PC-9 (cell line): ENCODE measurements around the gene FAM219A. TPM values are rescaled to one million over a fixed set of nuclear protein-coding genes. Genes with fewer than 3 reads are reported as not detected.
A peak's percentile ranks its signal among the peaks of the same experiment; 100 is the strongest.

ENCODE experiments used
- BruUV-seq: library from RNA; stranded (reverse); fragments of 400-500 nt; replicated peaks from 2 replicates; lab custom pipeline; 2021; lab: Mats Ljungman, UMichigan
- CTCF ChIA-PET: fragments of 300-600 bp; sonication (Branson Sonifier 250); formaldehyde crosslinking; loops from one replicate; lab custom pipeline; 2022; ENCODE audit warnings: antibody characterized with exemption; lab: Charles Lee
- POLR2A ChIA-PET: fragments of 300-600 bp; sonication (Branson Sonifier 250); formaldehyde crosslinking; loops from one replicate; lab custom pipeline; 2022; ENCODE audit warnings: antibody characterized with exemption; ENCODE audit not compliant: unreplicated experiment; lab: Charles Lee
- DNase-seq, 2 experiments: peaks; one replicate each; pipeline versions ENCODE4 v3.0.0 to v3.0.0-alpha.2; 2015 to 2022; ENCODE audit warnings: mixed read lengths in 1 of 2
- H2AFZ ChIP-seq: fragments of 200-600 bp; sonication (generic); 2 replicates; pipeline ENCODE4 v1.8.1; 2017; ENCODE audit warnings: antibody characterized with exemption
- H3F3A ChIP-seq: fragments of 200-600 bp; sonication (generic); 2 replicates; pipeline ENCODE4 v1.8.1; 2017; ENCODE audit warnings: antibody characterized with exemption, mild to moderate bottlenecking, low read depth; ENCODE audit not compliant: insufficient read depth
- H3K27ac ChIP-seq: fragments of 200-600 bp; sonication (generic); 2 replicates; pipeline ENCODE4 v1.6.1; 2016; ENCODE audit warnings: mixed run types
- H3K27me3 ChIP-seq: fragments of 200-600 bp; sonication (generic); 2 replicates; pipeline ENCODE4 v1.6.1; 2016; ENCODE audit warnings: low read depth, mixed run types; ENCODE audit not compliant: insufficient read depth
- H3K36me3 ChIP-seq: fragments of 200-600 bp; sonication (generic); 2 replicates; pipeline ENCODE4 v1.6.1; 2016; ENCODE audit warnings: low read depth, mixed run types
- H3K4me1 ChIP-seq: fragments of 200-600 bp; sonication (generic); replicated peaks from 2 replicates; pipeline ENCODE4 v1.6.1; 2016; ENCODE audit warnings: mixed run types; ENCODE audit not compliant: insufficient read depth
- H3K4me2 ChIP-seq: fragments of 200-600 bp; sonication (generic); 2 replicates; pipeline ENCODE4 v1.6.1; 2017; ENCODE audit warnings: mixed run types
- H3K4me3 ChIP-seq: fragments of 200-600 bp; sonication (generic); 2 replicates; pipeline ENCODE4 v1.6.1; 2016; ENCODE audit warnings: mixed run types
- H3K79me2 ChIP-seq: fragments of 200-600 bp; sonication (generic); 2 replicates; pipeline ENCODE4 v1.6.1; 2017; ENCODE audit warnings: low read depth, mixed run types
- H3K9me2 ChIP-seq: fragments of 200-600 bp; sonication (generic); 2 replicates; pipeline ENCODE4 v1.8.1; 2017; ENCODE audit warnings: mild to moderate bottlenecking; ENCODE audit not compliant: insufficient read depth
- H3K9me3 ChIP-seq: fragments of 200-600 bp; sonication (generic); 2 replicates; pipeline ENCODE4 v1.8.1; 2016; ENCODE audit warnings: low read depth; ENCODE audit not compliant: insufficient read depth
- H4K20me1 ChIP-seq: fragments of 200-600 bp; sonication (generic); 2 replicates; pipeline ENCODE4 v1.8.1; 2017; ENCODE audit not compliant: insufficient read depth
- CTCF ChIP-seq: fragments of 200-600 bp; sonication (generic); conservative IDR thresholded peaks from 2 replicates; pipeline ENCODE4 v1.6.1; 2017; ENCODE audit warnings: mixed run types, antibody characterized with exemption, mild to moderate bottlenecking, moderate library complexity
- EZH2 ChIP-seq: fragments of 200-600 bp; sonication (generic); IDR thresholded peaks from 2 replicates; pipeline ENCODE4 v1.8.0; 2017; ENCODE audit warnings: antibody characterized with exemption, low read depth
- intact Hi-C: fragments of 100-400 bp; cut with micrococcal nuclease; formaldehyde crosslinking; loops from one replicate; pipeline ENCODE4 v1.10.0; 2022; ENCODE audit not compliant: unreplicated experiment
- total RNA-seq: library from RNA; stranded (reverse); gene quantifications from 2 replicates; pipeline ENCODE4 v1.2.3, GENCODE V29; 2021

The FAM219A gene
- total RNA-seq, 1 experiment from 2014 or later = 15.6 TPM

- no TSS peak for BruUV-seq
- no peaks in the 10 kb centered on the region for H3K9me2 ChIP-seq
- no peaks in the 10 kb centered on the region for H3K27me3 ChIP-seq
- H3K36me3 ChIP-seq = no peaks in the 10 kb centered on the region
- no peaks in the 10 kb centered on the region for H3K9me3 ChIP-seq
- CTCF ChIA-PET = no interaction called here
- H4K20me1 ChIP-seq = no peaks in the 10 kb centered on the region
- DNase-seq = no peak
- H3K4me1 ChIP-seq = peaks cover 18% of the 10 kb centered on the region
- H3K27ac ChIP-seq = no peak overlapping the region
- H3K4me3 ChIP-seq = no peak overlapping the region
- H3K4me2 ChIP-seq = no peak overlapping the region
- POLR2A ChIA-PET = no interaction called here
- intact Hi-C loops = no loop called here
- peaks cover 4% of the 10 kb centered on the region; the same call in 1 of the 2 replicates for H3F3A ChIP-seq
- H2AFZ ChIP-seq = no peak overlapping the region
- TF ChIP-seq EZH2 (no peak), CTCF (no peak)
- H3K79me2 ChIP-seq = peaks cover 29% of the 10 kb centered on the region
Observed at GRCh38 chr9:34459941-34460340, 1.6 kb upstream of the FAM219A start.

GRCh38 chr9:34459356-34459755 lies 986 bp upstream of the FAM219A start:
- Histone ChIP-seq H3K9me2 (no peaks in the 10 kb centered on the region), H3K9me3 (no peaks in the 10 kb centered on the region)

GRCh38 chr9:34458959-34459340 lies 580 bp upstream of the FAM219A start:
- DNase-seq = no peak
- peak overlapping the region; percentile 70; the same call in 1 of the 2 replicates for H2AFZ ChIP-seq
- peaks cover 4% of the 10 kb centered on the region; the same call in 1 of the 2 replicates for H3F3A ChIP-seq
- H4K20me1 ChIP-seq = no peaks in the 10 kb centered on the region
- peaks cover 17% of the 10 kb centered on the region for H3K4me1 ChIP-seq
- H3K4me2 ChIP-seq = peak overlapping the region; percentile 75
- BruUV-seq = no TSS peak
- H3K9me3 ChIP-seq = no peaks in the 10 kb centered on the region
- CTCF ChIA-PET = no interaction called here
- no peaks in the 10 kb centered on the region for H3K36me3 ChIP-seq
- intact Hi-C loops = no loop called here
- POLR2A ChIA-PET = interaction anchor here (0.5 to 1.0 kb wide), 2 partner anchors 26 to 124 kb away, joined by 4 to 5 read pairs; no protein-coding TSS in a partner anchor
- no peaks in the 10 kb centered on the region for H3K9me2 ChIP-seq
- TF ChIP-seq EZH2 = no peak
- no peak for TF ChIP-seq CTCF
- no peak overlapping the region for H3K27ac ChIP-seq
- H3K4me3 ChIP-seq = peak overlapping the region; percentile 75; the same call in 1 of the 2 replicates
- H3K79me2 ChIP-seq = peaks cover 37% of the 10 kb centered on the region
- H3K27me3 ChIP-seq = no peaks in the 10 kb centered on the region

More at GRCh38 chr9:34459356-34459755, 986 bp upstream of the FAM219A start:
- Histone ChIP-seq H4K20me1 (no peaks in the 10 kb centered on the region), H3F3A (peaks cover 4% of the 10 kb centered on the region; the same call in 1 of the 2 replicates), H3K79me2 (peaks cover 33% of the 10 kb centered on the region), H3K27me3 (no peaks in the 10 kb centered on the region), H3K4me3 (no peak overlapping the region), H3K4me1 (peaks cover 20% of the 10 kb centered on the region), H3K4me2 (peak overlapping the region; percentile 75; the same call in 1 of the 2 replicates), H3K27ac (no peak overlapping the region), H2AFZ (no peak overlapping the region), H3K36me3 (no peaks in the 10 kb centered on the region)
- TF ChIP-seq EZH2 = no peak
- no peak for TF ChIP-seq CTCF
- POLR2A ChIA-PET = no interaction called here
- CTCF ChIA-PET = no interaction called here
- BruUV-seq = no TSS peak
- intact Hi-C loops = no loop called here
- DNase-seq = no peak
